HepG2 (cell line): ENCODE measurements around the gene ZDHHC24. TPM values are rescaled to one million over a fixed set of nuclear protein-coding genes. Genes with fewer than 3 reads are reported as not detected.
A peak's percentile ranks its signal among the peaks of the same experiment; 100 is the strongest.

ENCODE experiments used
- ARID4A ChIP-seq: sonication (generic); formaldehyde crosslinking; IDR thresholded peaks from 2 replicates; pipeline ENCODE4 v1.5.0; 2020; ENCODE audit warnings: mild to moderate bottlenecking, missing genetic modification reagents, borderline replicate concordance
- MAX ChIP-seq: IDR thresholded peaks from 2 replicates; pipeline ENCODE4 v1.6.1; 2012; ENCODE audit warnings: inconsistent platforms
- PRDM15 ChIP-seq: sonication (generic); formaldehyde crosslinking; IDR thresholded peaks from 2 replicates; pipeline ENCODE4 v1.4.0; 2020; ENCODE audit warnings: missing genetic modification reagents
- SPEN ChIP-seq: sonication (generic); formaldehyde crosslinking; IDR thresholded peaks from 2 replicates; pipeline ENCODE4 v1.5.1; 2020; ENCODE audit warnings: low read depth, mild to moderate bottlenecking, missing genetic modification reagents
- SYNCRIP ChIP-seq: fragments of 200-400 bp; formaldehyde crosslinking; IDR thresholded peaks from 2 replicates; pipeline ENCODE4 v1.6.1; 2018; ENCODE audit warnings: mild to moderate bottlenecking, low read depth, low read length; ENCODE audit not compliant: insufficient read depth
- ZBTB10 ChIP-seq: sonication (generic); formaldehyde crosslinking; IDR thresholded peaks from 2 replicates; pipeline ENCODE4 v1.4.0; 2020; ENCODE audit warnings: missing genetic modification reagents, borderline replicate concordance
- ZHX2 ChIP-seq, 2 experiments: sonication (generic) in 1 of 2; formaldehyde crosslinking in 1 of 2; IDR thresholded peaks; 2 replicates each; pipeline versions ENCODE4 v1.6.1 to v1.9.0; 2014 to 2022; ENCODE audit warnings: antibody characterized with exemption in 1 of 2, borderline replicate concordance in 1 of 2, inconsistent platforms in 1 of 2, low read depth in 1 of 2, missing genetic modification reagents in 1 of 2
- ZNF224 ChIP-seq: sonication (generic); formaldehyde crosslinking; IDR thresholded peaks from 2 replicates; pipeline ENCODE4 v1.5.0; 2020; ENCODE audit warnings: mild to moderate bottlenecking, missing genetic modification reagents
- ZNF331 ChIP-seq: sonication (generic); formaldehyde crosslinking; IDR thresholded peaks from 2 replicates; pipeline ENCODE4 v1.4.0; 2020; ENCODE audit warnings: missing genetic modification reagents
- ZNF576 ChIP-seq: sonication (generic); formaldehyde crosslinking; IDR thresholded peaks from 2 replicates; pipeline ENCODE4 v1.4.0; 2020; ENCODE audit warnings: mild to moderate bottlenecking, missing genetic modification reagents
- polyA plus RNA-seq, 8 experiments: library from polyadenylated mRNA; depleted of rRNA in 3 of 8; stranded (reverse) in 7 of 8; unstranded in 1 of 8; fragments of >200 nt; fragmentation: Illumina TruSeq in 4 of 8; extraction: Trizol in 4 of 8; gene quantifications; 2 replicates each; pipeline versions ENCODE4 v1.2.1 to v1.2.3, GENCODE V29; 2011 to 2016; ENCODE audit warnings: low read depth in 4 of 8, missing spikeins in 1 of 8, mixed read lengths in 1 of 8; ENCODE audit not compliant: insufficient read depth in 1 of 8
- total RNA-seq, 5 experiments: library from RNA; depleted of rRNA; stranded (reverse); fragments of >200 nt; fragmentation: Illumina TruSeq; extraction: Trizol; gene quantifications; 2 replicates each; pipeline ENCODE4 v1.2.3, GENCODE V29; 2016; ENCODE audit warnings: low read depth in 1 of 5

The ZDHHC24 gene
- total and polyA plus RNA-seq, 2 of the 13 experiments (the other 11 are each of a cell fraction or from before 2014, with no cell fraction given) = 4.3 TPM

GRCh38 chr11:66509131-66509561 is 36.7 kb downstream of the ZDHHC24 start (continued):
- TF ChIP-seq ZHX2 (IDR thresholded peaks at IDR 0.05; ENCODE audit: low read depth) (0 out of 2 replicates have a peak, but pooled peaks have one; percentile 9), ZHX2 (CRISPR knock-in tag; IDR thresholded peaks at IDR 0.05; ENCODE audit: borderline replicate concordance) (no peak), SYNCRIP (no peak), ZBTB10 (no peak), ZNF224 (CRISPR knock-in tag) (no peak), MAX (peak; percentile 44; the same call in 1 of the 2 replicates), PRDM15 (CRISPR knock-in tag) (no peak), ZNF576 (no peak), ARID4A (CRISPR knock-in tag) (peak; percentile 36; the same call in 1 of the 2 replicates), ZNF331 (no peak), SPEN (peak; percentile 31; the same call in 1 of the 2 replicates)
